ENCODE data around the gene HLA-DRA. TPM values are rescaled to one million over a fixed set of nuclear protein-coding genes. Genes with fewer than 3 reads are reported as not detected.
A peak's percentile ranks its signal among the peaks of the same experiment; 100 is the strongest.

HLA-DRA gene
- total and polyA plus RNA-seq, 2 donors: 1,598 to 1,667 TPM

GRCh38 chr6:32405656-32406055, 34.0 kb upstream of the HLA-DRA start:
- Histone ChIP-seq H3K27me3 (ENCODE audit: control insufficient read depth in 2 of 2, insufficient read depth in 1 of 2, low read length in 1 of 2) (peaks cover 0 to 28% of the 10 kb centered on the region in 2 donors), H3K27ac (ENCODE audit: low read depth in 1 of 2, low read length in 1 of 2) (no peak overlapping the region)
- WGBS: 64% methylated on average over 1 of the region's 1 CpG

GRCh38 chr6:32406197-32406596, 33.5 kb upstream of the HLA-DRA start:
- Histone ChIP-seq H3K27ac (ENCODE audit: low read depth in 1 of 2, low read length in 1 of 2) (no peak overlapping the region), H3K4me3 (ENCODE audit: low read length in 2 of 2) (no peak overlapping the region), H3K36me3 (ENCODE audit: control insufficient read depth in 2 of 2, insufficient read depth in 2 of 2, low read length in 1 of 2) (no peaks in the 10 kb centered on the region), H3K4me1 (ENCODE audit: control insufficient read depth in 2 of 2, insufficient read depth in 2 of 2, low read length in 2 of 2) (peaks cover 0 to 3% of the 10 kb centered on the region in 2 donors), H3K27me3 (ENCODE audit: control insufficient read depth in 2 of 2, insufficient read depth in 1 of 2, low read length in 1 of 2) (peaks cover 0 to 28% of the 10 kb centered on the region in 2 donors), H3K9me3 (ENCODE audit: control insufficient read depth in 2 of 2, insufficient read depth in 1 of 2, low read length in 1 of 2) (no peaks in the 10 kb centered on the region)
- 98% methylated on average over 9 of the region's 9 CpGs for WGBS
- DNase-seq (ENCODE audit: low read depth in 6 of 9, low spot score in 9 of 9): no peak

More at GRCh38 chr6:32405656-32406055, 34.0 kb upstream of the HLA-DRA start:
- Histone ChIP-seq H3K4me1 (ENCODE audit: control insufficient read depth in 2 of 2, insufficient read depth in 2 of 2, low read length in 2 of 2) (peaks cover 0 to 3% of the 10 kb centered on the region in 2 donors), H3K4me3 (ENCODE audit: low read length in 2 of 2) (no peak overlapping the region), H3K9me3 (ENCODE audit: control insufficient read depth in 2 of 2, insufficient read depth in 1 of 2, low read length in 1 of 2) (no peaks in the 10 kb centered on the region), H3K36me3 (ENCODE audit: control insufficient read depth in 2 of 2, insufficient read depth in 2 of 2, low read length in 1 of 2) (no peaks in the 10 kb centered on the region)
- no peak for DNase-seq (ENCODE audit: low read depth in 6 of 9, low spot score in 9 of 9)

- no peak for DNase-seq (ENCODE audit: low read depth in 6 of 9, low spot score in 9 of 9)
- Histone ChIP-seq H3K9me3 (ENCODE audit: control insufficient read depth in 2 of 2, insufficient read depth in 1 of 2, low read length in 1 of 2) (no peaks in the 10 kb centered on the region), H3K4me3 (ENCODE audit: low read length in 2 of 2) (no peak within 1 kb of the TSS), H3K27ac (ENCODE audit: low read depth in 1 of 2, low read length in 1 of 2) (no peak within 1 kb of the TSS), H3K27me3 (ENCODE audit: control insufficient read depth in 2 of 2, insufficient read depth in 1 of 2, low read length in 1 of 2) (peaks cover 3 to 34% of the 10 kb centered on the region in 2 donors), H3K4me1 (ENCODE audit: control insufficient read depth in 2 of 2, insufficient read depth in 2 of 2, low read length in 2 of 2) (peaks cover 0 to 3% of the 10 kb centered on the region in 2 donors), H3K36me3 (ENCODE audit: control insufficient read depth in 2 of 2, insufficient read depth in 2 of 2, low read length in 1 of 2) (no peaks in the 10 kb centered on the region)
- WGBS: 90% methylated on average over 4 of the region's 4 CpGs
Observed at GRCh38 chr6:32406857-32407256, 32.8 kb upstream of the HLA-DRA start, which contains the start of gene BTNL2. BTNL2 (minus strand) TSS chr6:32407181; CDS start chr6:32407123, 58 bp downstream.

GRCh38 chr6:32410906-32411305, 28.8 kb upstream of the HLA-DRA start:
- H3K27ac ChIP-seq (ENCODE audit: low read depth in 1 of 2, low read length in 1 of 2): no peak overlapping the region
- H3K4me1 ChIP-seq (ENCODE audit: control insufficient read depth in 2 of 2, insufficient read depth in 2 of 2, low read length in 2 of 2): peaks cover 2 to 3% of the 10 kb centered on the region in 2 donors
- no peak for DNase-seq (ENCODE audit: low read depth in 6 of 9, low spot score in 9 of 9)
- H3K4me3 ChIP-seq (ENCODE audit: low read length in 2 of 2): no peak overlapping the region
- no peaks in the 10 kb centered on the region for H3K9me3 ChIP-seq (ENCODE audit: control insufficient read depth in 2 of 2, insufficient read depth in 1 of 2, low read length in 1 of 2)
- peaks cover 10 to 47% of the 10 kb centered on the region in 2 donors for H3K27me3 ChIP-seq (ENCODE audit: control insufficient read depth in 2 of 2, insufficient read depth in 1 of 2, low read length in 1 of 2)
- no peaks in the 10 kb centered on the region for H3K36me3 ChIP-seq (ENCODE audit: control insufficient read depth in 2 of 2, insufficient read depth in 2 of 2, low read length in 1 of 2)
- whole genome bisulfite sequencing: 68% methylated on average over 5 of the region's 5 CpGs

- no peak for DNase-seq (ENCODE audit: low read depth in 6 of 9, low spot score in 9 of 9)
- no peaks in the 10 kb centered on the region for H3K9me3 ChIP-seq (ENCODE audit: control insufficient read depth in 2 of 2, insufficient read depth in 1 of 2, low read length in 1 of 2)
- peaks cover 13 to 49% of the 10 kb centered on the region in 2 donors for H3K27me3 ChIP-seq (ENCODE audit: control insufficient read depth in 2 of 2, insufficient read depth in 1 of 2, low read length in 1 of 2)
- no peak overlapping the region for H3K4me3 ChIP-seq (ENCODE audit: low read length in 2 of 2)
- WGBS: 96% methylated on average over 9 of the region's 9 CpGs
- H3K36me3 ChIP-seq (ENCODE audit: control insufficient read depth in 2 of 2, insufficient read depth in 2 of 2, low read length in 1 of 2): no peaks in the 10 kb centered on the region
- peaks cover 2 to 3% of the 10 kb centered on the region in 2 donors for H3K4me1 ChIP-seq (ENCODE audit: control insufficient read depth in 2 of 2, insufficient read depth in 2 of 2, low read length in 2 of 2)
- H3K27ac ChIP-seq (ENCODE audit: low read depth in 1 of 2, low read length in 1 of 2): no peak overlapping the region
Observed at GRCh38 chr6:32411566-32412327, 27.9 kb upstream of the HLA-DRA start.

GRCh38 chr6:32413427-32414047, 26.1 kb upstream of the HLA-DRA start:
- DNase-seq (ENCODE audit: low read depth in 6 of 9, low spot score in 9 of 9): peak; percentile 54 to 88 (median 69)
- H3K9me3 ChIP-seq (ENCODE audit: control insufficient read depth in 2 of 2, insufficient read depth in 1 of 2, low read length in 1 of 2): no peaks in the 10 kb centered on the region
- H3K27ac ChIP-seq (ENCODE audit: low read depth in 1 of 2, low read length in 1 of 2): no peak overlapping the region
- H3K4me1 ChIP-seq (ENCODE audit: control insufficient read depth in 2 of 2, insufficient read depth in 2 of 2, low read length in 2 of 2): peaks cover 2 to 3% of the 10 kb centered on the region in 2 donors
- H3K27me3 ChIP-seq (ENCODE audit: control insufficient read depth in 2 of 2, insufficient read depth in 1 of 2, low read length in 1 of 2): peaks cover 13 to 40% of the 10 kb centered on the region in 2 donors
- no peak overlapping the region for H3K4me3 ChIP-seq (ENCODE audit: low read length in 2 of 2)
- 12% methylated on average over 11 of the region's 11 CpGs for WGBS
- H3K36me3 ChIP-seq (ENCODE audit: control insufficient read depth in 2 of 2, insufficient read depth in 2 of 2, low read length in 1 of 2): no peaks in the 10 kb centered on the region

- Histone ChIP-seq H3K9me3 (ENCODE audit: control insufficient read depth in 2 of 2, insufficient read depth in 1 of 2, low read length in 1 of 2) (no peaks in the 10 kb centered on the region), H3K4me3 (ENCODE audit: low read length in 2 of 2) (no peak overlapping the region), H3K27ac (ENCODE audit: low read depth in 1 of 2, low read length in 1 of 2) (no peak overlapping the region), H3K4me1 (ENCODE audit: control insufficient read depth in 2 of 2, insufficient read depth in 2 of 2, low read length in 2 of 2) (peaks cover 0 to 2% of the 10 kb centered on the region in 2 donors), H3K27me3 (ENCODE audit: control insufficient read depth in 2 of 2, insufficient read depth in 1 of 2, low read length in 1 of 2) (peaks cover 13 to 44% of the 10 kb centered on the region in 2 donors), H3K36me3 (ENCODE audit: control insufficient read depth in 2 of 2, insufficient read depth in 2 of 2, low read length in 1 of 2) (no peaks in the 10 kb centered on the region)
- DNase-seq (ENCODE audit: low read depth in 6 of 9, low spot score in 9 of 9): peak in 7 of 9 donors; percentile 39 to 82 (median 59)
- 22% methylated on average over 13 of the region's 13 CpGs for WGBS
Observed at GRCh38 chr6:32415521-32416019, 24.1 kb upstream of the HLA-DRA start.

- Histone ChIP-seq H3K27me3 (ENCODE audit: control insufficient read depth in 2 of 2, insufficient read depth in 1 of 2, low read length in 1 of 2) (peaks cover 13 to 48% of the 10 kb centered on the region in 2 donors), H3K36me3 (ENCODE audit: control insufficient read depth in 2 of 2, insufficient read depth in 2 of 2, low read length in 1 of 2) (no peaks in the 10 kb centered on the region), H3K9me3 (ENCODE audit: control insufficient read depth in 2 of 2, insufficient read depth in 1 of 2, low read length in 1 of 2) (no peaks in the 10 kb centered on the region), H3K27ac (ENCODE audit: low read depth in 1 of 2, low read length in 1 of 2) (no peak overlapping the region), H3K4me3 (ENCODE audit: low read length in 2 of 2) (no peak overlapping the region), H3K4me1 (ENCODE audit: control insufficient read depth in 2 of 2, insufficient read depth in 2 of 2, low read length in 2 of 2) (peaks cover 0 to 2% of the 10 kb centered on the region in 2 donors)
- WGBS: 96% methylated on average over 3 of the region's 3 CpGs
- no peak for DNase-seq (ENCODE audit: low read depth in 6 of 9, low spot score in 9 of 9)
Observed at GRCh38 chr6:32416036-32416435, 23.7 kb upstream of the HLA-DRA start.
